HG02642 (cell line): ENCODE results near the gene WDR59.
A peak's percentile ranks its signal among the peaks of the same experiment; 100 is the strongest.
"Not testable (repeated sequence)": the region's sequence is repeated elsewhere in the genome, so short reads cannot be mapped to it uniquely, and the experiment has no call there.

Source experiments
- ATAC-seq: cut with Tn5 transposase; IDR thresholded peaks from one replicate; pipeline ENCODE4 v1.9.1; 2021; ENCODE audit warnings: mild to moderate bottlenecking; ENCODE audit not compliant: unreplicated experiment, poor library complexity

The WDR59 gene

GRCh38 chr16:74868501-74868900 lies 116.4 kb downstream of the WDR59 start:
- ATAC-seq = no peak

- ATAC-seq = no peak
Observed at GRCh38 chr16:74868035-74868434, 116.9 kb downstream of the WDR59 start.

GRCh38 chr16:74867281-74867849 lies 117.6 kb downstream of the WDR59 start:
- ATAC-seq = no peak

- ATAC-seq = no peak
Observed at GRCh38 chr16:74865922-74866598, 118.9 kb downstream of the WDR59 start.

GRCh38 chr16:74862743-74863244 lies 122.1 kb downstream of the WDR59 start:
- peak; percentile 62 for ATAC-seq

GRCh38 chr16:74852500-74852875 lies 132.4 kb downstream of the WDR59 start:
- ATAC-seq = no peak

GRCh38 chr16:74850027-74850426 lies 134.9 kb downstream of the WDR59 start:
- no peak for ATAC-seq

GRCh38 chr16:74847202-74847601 lies 137.7 kb downstream of the WDR59 start:
- no peak for ATAC-seq

GRCh38 chr16:74846714-74847113 lies 138.2 kb downstream of the WDR59 start:
- ATAC-seq = no peak

- ATAC-seq = no peak
Observed at GRCh38 chr16:74844041-74844980, 140.6 kb downstream of the WDR59 start.

- ATAC-seq = not testable (repeated sequence)
Observed at GRCh38 chr16:74843381-74844035, 141.4 kb downstream of the WDR59 start.

GRCh38 chr16:74842413-74842812 lies 142.5 kb downstream of the WDR59 start:
- no peak for ATAC-seq

GRCh38 chr16:74841904-74842303 lies 143.0 kb downstream of the WDR59 start:
- no peak for ATAC-seq

- no peak for ATAC-seq
Observed at GRCh38 chr16:74841469-74841868, 143.5 kb downstream of the WDR59 start.

- ATAC-seq = no peak
Observed at GRCh38 chr16:74837056-74837455, 147.9 kb downstream of the WDR59 start.

- no peak for ATAC-seq
Observed at GRCh38 chr16:74836111-74836671, 148.7 kb downstream of the WDR59 start.

- no peak for ATAC-seq
Observed at GRCh38 chr16:74832228-74832627, 152.7 kb downstream of the WDR59 start.

- no peak for ATAC-seq
Observed at GRCh38 chr16:74831467-74831866, 153.5 kb downstream of the WDR59 start.

GRCh38 chr16:74830648-74831047 lies 154.3 kb downstream of the WDR59 start:
- no peak for ATAC-seq

GRCh38 chr16:74829637-74830036 lies 155.3 kb downstream of the WDR59 start:
- no peak for ATAC-seq
